PC-9 (cell line): ENCODE results near the gene KDM3B.

ENCODE experiments used
- EZH2 ChIP-seq: fragments of 200-600 bp; sonication (generic); IDR thresholded peaks from 2 replicates; pipeline ENCODE4 v1.8.0; 2017; ENCODE audit warnings: antibody characterized with exemption, low read depth
- TF ChIP-seq, protein P1 (sequence below): fragments of 200-600 bp; sonication (generic); conservative IDR thresholded peaks from 2 replicates; pipeline ENCODE4 v1.6.1; 2017; ENCODE audit warnings: mixed run types, antibody characterized with exemption, mild to moderate bottlenecking, moderate library complexity

DNA sequence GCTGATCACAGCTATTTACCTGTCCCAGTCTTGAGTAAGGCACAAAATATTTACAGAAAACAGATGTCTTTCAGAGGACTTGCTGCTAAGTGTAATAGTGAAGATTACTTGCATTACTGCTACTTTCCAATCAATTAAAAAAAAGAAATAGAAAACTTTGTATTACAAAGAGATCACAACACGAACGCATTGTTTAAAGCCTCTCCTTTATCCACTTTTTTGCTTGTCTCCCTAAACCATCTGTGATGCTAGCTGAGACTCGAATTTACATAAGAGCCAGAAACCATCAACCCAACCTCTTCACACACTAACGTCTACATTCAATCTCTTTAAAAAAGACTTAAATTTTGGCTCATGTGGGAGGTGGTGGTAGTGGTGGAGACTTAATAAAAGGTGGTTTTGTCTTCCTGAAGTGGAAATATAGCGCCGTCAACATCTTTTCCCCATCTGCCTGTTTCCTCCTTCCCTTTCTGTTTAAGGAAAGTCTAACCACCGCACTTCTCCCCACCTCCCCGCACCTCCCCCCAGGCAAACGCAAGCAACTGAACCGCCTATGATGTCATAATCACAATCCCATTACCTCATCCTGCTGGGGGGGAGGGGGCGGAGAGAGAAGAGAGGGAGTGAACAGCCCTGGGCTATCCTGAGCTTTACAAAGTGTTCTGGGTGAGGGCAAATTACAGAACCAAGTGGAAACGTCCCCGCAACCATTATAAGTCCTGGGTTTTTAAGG is 15.4 kb upstream of the KDM3B start:
- TF ChIP-seq, protein P1, sequence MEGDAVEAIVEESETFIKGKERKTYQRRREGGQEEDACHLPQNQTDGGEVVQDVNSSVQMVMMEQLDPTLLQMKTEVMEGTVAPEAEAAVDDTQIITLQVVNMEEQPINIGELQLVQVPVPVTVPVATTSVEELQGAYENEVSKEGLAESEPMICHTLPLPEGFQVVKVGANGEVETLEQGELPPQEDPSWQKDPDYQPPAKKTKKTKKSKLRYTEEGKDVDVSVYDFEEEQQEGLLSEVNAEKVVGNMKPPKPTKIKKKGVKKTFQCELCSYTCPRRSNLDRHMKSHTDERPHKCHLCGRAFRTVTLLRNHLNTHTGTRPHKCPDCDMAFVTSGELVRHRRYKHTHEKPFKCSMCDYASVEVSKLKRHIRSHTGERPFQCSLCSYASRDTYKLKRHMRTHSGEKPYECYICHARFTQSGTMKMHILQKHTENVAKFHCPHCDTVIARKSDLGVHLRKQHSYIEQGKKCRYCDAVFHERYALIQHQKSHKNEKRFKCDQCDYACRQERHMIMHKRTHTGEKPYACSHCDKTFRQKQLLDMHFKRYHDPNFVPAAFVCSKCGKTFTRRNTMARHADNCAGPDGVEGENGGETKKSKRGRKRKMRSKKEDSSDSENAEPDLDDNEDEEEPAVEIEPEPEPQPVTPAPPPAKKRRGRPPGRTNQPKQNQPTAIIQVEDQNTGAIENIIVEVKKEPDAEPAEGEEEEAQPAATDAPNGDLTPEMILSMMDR: no peak
- TF ChIP-seq EZH2: no peak
